H9 (cell line): ENCODE results near the gene GPR183. TPM values are rescaled to one million over a fixed set of nuclear protein-coding genes. Genes with fewer than 3 reads are reported as not detected.

Experiments used
- DNase-seq: peaks from one replicate; pipeline ENCODE4 v3.0.0-alpha.2; 2017
- H2AFZ ChIP-seq: one replicate; pipeline ENCODE4 v1.6.1; 2013; ENCODE audit warnings: mild to moderate bottlenecking, low read length, control low read depth, moderate library complexity
- H2AK5ac ChIP-seq: 2 replicates; pipeline ENCODE4 v1.6.1; 2013; ENCODE audit warnings: low read length, control low read depth, mixed read lengths; ENCODE audit not compliant: insufficient read length
- H2BK120ac ChIP-seq: one replicate; pipeline ENCODE4 v1.6.1; 2013; ENCODE audit warnings: low read depth, mild to moderate bottlenecking, low read length, control low read depth, inconsistent platforms; ENCODE audit not compliant: poor library complexity, severe bottlenecking
- H2BK12ac ChIP-seq: 2 replicates; pipeline ENCODE4 v1.6.1; 2013; ENCODE audit warnings: low read length, control low read depth, mixed read lengths, low read depth; ENCODE audit not compliant: insufficient read length
- H2BK15ac ChIP-seq: 2 replicates; pipeline ENCODE4 v1.6.1; 2013; ENCODE audit warnings: low read depth, low read length, control low read depth
- H2BK20ac ChIP-seq: one replicate; pipeline ENCODE4 v1.6.1; 2013; ENCODE audit warnings: low read depth, mild to moderate bottlenecking, low read length, control low read depth, inconsistent platforms; ENCODE audit not compliant: poor library complexity, severe bottlenecking
- H2BK5ac ChIP-seq: 2 replicates; pipeline ENCODE4 v1.6.1; 2013; ENCODE audit warnings: low read length, control low read depth, mixed read lengths; ENCODE audit not compliant: insufficient read length
- H3K14ac ChIP-seq: 2 replicates; pipeline ENCODE4 v1.6.1; 2013; ENCODE audit warnings: low read length, control low read depth; ENCODE audit not compliant: insufficient read depth
- H3K18ac ChIP-seq: 2 replicates; pipeline ENCODE4 v1.6.1; 2013; ENCODE audit warnings: low read depth, mild to moderate bottlenecking, mixed read lengths, low read length, control low read depth; ENCODE audit not compliant: insufficient read length
- H3K23ac ChIP-seq: 2 replicates; pipeline ENCODE4 v1.6.1; 2013; ENCODE audit warnings: low read length, control low read depth, mixed read lengths, low read depth; ENCODE audit not compliant: insufficient read length
- H3K23me2 ChIP-seq: 2 replicates; pipeline ENCODE4 v1.6.1; 2013; ENCODE audit warnings: low read depth, mild to moderate bottlenecking, mixed read lengths, low read length, control low read depth; ENCODE audit not compliant: insufficient read length, poor library complexity, severe bottlenecking
- H3K27ac ChIP-seq: 2 replicates; pipeline ENCODE4 v1.5.1; 2013; ENCODE audit warnings: low read length, control low read depth, mixed read lengths, low read depth; ENCODE audit not compliant: insufficient read length
- H3K27me3 ChIP-seq: 2 replicates; pipeline ENCODE4 v1.6.1; 2013; ENCODE audit warnings: low read length, control low read depth, inconsistent platforms; ENCODE audit not compliant: insufficient read depth
- H3K4ac ChIP-seq: 2 replicates; pipeline ENCODE4 v1.6.1; 2013; ENCODE audit warnings: low read depth, mild to moderate bottlenecking, control low read depth, inconsistent platforms, low read length, moderate library complexity
- H3K4me1 ChIP-seq: 2 replicates; pipeline ENCODE4 v1.6.1; 2013; ENCODE audit warnings: low read length, control low read depth, inconsistent platforms; ENCODE audit not compliant: insufficient read depth
- H3K4me2 ChIP-seq: 2 replicates; pipeline ENCODE4 v1.6.1; 2013; ENCODE audit warnings: low read length, control low read depth, mixed read lengths; ENCODE audit not compliant: insufficient read length, insufficient read depth
- H3K56ac ChIP-seq: 2 replicates; pipeline ENCODE4 v1.6.1; 2013; ENCODE audit warnings: low read depth, mild to moderate bottlenecking, mixed read lengths, low read length, control low read depth; ENCODE audit not compliant: insufficient read length
- H3K79me1 ChIP-seq: 2 replicates; pipeline ENCODE4 v1.6.1; 2013; ENCODE audit warnings: low read depth, mild to moderate bottlenecking, moderate library complexity, low read length, control low read depth, inconsistent platforms; ENCODE audit not compliant: insufficient read depth, poor library complexity, severe bottlenecking
- H3K79me2 ChIP-seq: 2 replicates; pipeline ENCODE4 v1.6.1; 2013; ENCODE audit warnings: low read length, control low read depth, inconsistent platforms; ENCODE audit not compliant: insufficient read depth
- H3K9ac ChIP-seq: 2 replicates; pipeline ENCODE4 v1.6.1; 2013; ENCODE audit warnings: low read length, control low read depth, mixed read lengths; ENCODE audit not compliant: insufficient read length; ENCODE audit errors: extremely low read depth
- H3K9me3 ChIP-seq: one replicate; pipeline ENCODE4 v1.6.1; 2013; ENCODE audit warnings: low read depth, low read length, inconsistent platforms; ENCODE audit not compliant: control insufficient read depth
- H3T11ph ChIP-seq: one replicate; pipeline ENCODE4 v1.6.1; 2013; ENCODE audit warnings: mild to moderate bottlenecking, low read length, control low read depth, inconsistent platforms
- H4K20me1 ChIP-seq: one replicate; pipeline ENCODE4 v1.6.1; 2013; ENCODE audit not compliant: control insufficient read depth, insufficient read length, insufficient read depth
- H4K5ac ChIP-seq: 2 replicates; pipeline ENCODE4 v1.6.1; 2013; ENCODE audit warnings: low read depth, mild to moderate bottlenecking, mixed read lengths, low read length, control low read depth; ENCODE audit not compliant: insufficient read length
- H4K8ac ChIP-seq: replicated peaks from 2 replicates; pipeline ENCODE4 v1.6.1; 2013; ENCODE audit warnings: low read length, control low read depth, mixed read lengths, low read depth; ENCODE audit not compliant: insufficient read length
- H4K91ac ChIP-seq: 2 replicates; pipeline ENCODE4 v1.6.1; 2013; ENCODE audit warnings: low read depth, mild to moderate bottlenecking, moderate library complexity, mixed read lengths, low read length, control low read depth; ENCODE audit not compliant: insufficient read length
- H3K27ac Mint-ChIP-seq, 3 experiments: 2 replicates in 2 of 3; 3 replicates in 1 of 3; pipeline ENCODE4 v1.8.0; 2020 to 2021; ENCODE audit warnings: mixed read lengths in 3 of 3, mild to moderate bottlenecking in 1 of 3, moderate library complexity in 1 of 3
- H3K27me3 Mint-ChIP-seq: 2 replicates; pipeline ENCODE4 v1.8.0; 2021; ENCODE audit warnings: low read depth, mild to moderate bottlenecking, moderate library complexity, mixed read lengths
- H3K36me3 Mint-ChIP-seq, 3 experiments: 2 replicates in 2 of 3; 3 replicates in 1 of 3; pipeline ENCODE4 v1.8.0; 2020 to 2021; ENCODE audit warnings: low read depth in 3 of 3, mixed read lengths in 3 of 3; ENCODE audit not compliant: insufficient read depth in 1 of 3
- H3K4me1 Mint-ChIP-seq, 2 experiments: 2 replicates each; pipeline ENCODE4 v1.8.0; 2020; ENCODE audit warnings: mixed read lengths in 2 of 2
- H3K4me3 Mint-ChIP-seq, 2 experiments: 2 replicates in 1 of 2; 3 replicates in 1 of 2; pipeline ENCODE4 v1.8.0; 2020 to 2021; ENCODE audit warnings: mild to moderate bottlenecking in 2 of 2, mixed read lengths in 2 of 2, moderate library complexity in 1 of 2
- H3K9me3 Mint-ChIP-seq, 2 experiments: 2 replicates in 1 of 2; 3 replicates in 1 of 2; pipeline ENCODE4 v1.8.0; 2020; ENCODE audit warnings: mild to moderate bottlenecking in 2 of 2, mixed read lengths in 2 of 2, moderate library complexity in 1 of 2
- CTCF ChIP-seq: fragments of 200-600 bp; sonication (generic); conservative IDR thresholded peaks from 3 replicates; pipeline ENCODE4 v1.8.0; 2021; ENCODE audit warnings: antibody characterized with exemption, mild to moderate bottlenecking
- WGBS: extraction: QIAGEN DNeasy Blood & Tissue Kit; methylation state at CpG from one replicate; pipeline ENCODE4 v1.1.7; 2013; ENCODE audit warnings: missing lambda C conversion rate, low lambda C conversion rate, mixed read lengths; ENCODE audit not compliant: insufficient read length; ENCODE audit errors: extremely low coverage; 5-methylcytosine and 5-hydroxymethylcytosine counted together
- total RNA-seq: library from RNA; stranded (reverse); gene quantifications from 2 replicates; pipeline ENCODE4 v1.2.1, GENCODE V29; 2021

The GPR183 gene
- total RNA-seq, 1 experiment from 2014 or later: not detected

DNA sequence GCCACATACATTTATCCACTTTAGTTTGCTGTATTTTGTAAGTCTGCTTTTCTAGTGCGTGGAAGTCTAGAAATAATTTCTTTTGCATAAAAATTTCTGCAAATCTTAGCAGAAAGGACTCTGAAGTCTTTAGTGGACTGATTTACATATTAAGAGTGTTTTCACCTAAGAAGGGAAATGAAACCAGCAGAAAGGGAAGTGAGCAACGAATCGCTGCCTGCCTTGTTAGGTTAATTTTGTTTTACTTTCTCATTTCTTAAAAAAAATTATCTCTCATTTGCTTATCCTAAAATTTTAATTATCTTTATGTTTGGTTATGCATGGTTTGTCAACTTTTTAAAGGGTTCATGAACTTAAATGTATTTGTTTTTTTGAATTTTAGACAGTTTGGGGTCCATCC, 48.3 kb downstream of the GPR183 start:
- Histone ChIP-seq H2BK12ac (no peak overlapping the region), H2AFZ (no peak overlapping the region)

More for the DNA sequence above, 48.3 kb downstream of the GPR183 start:
- Mint-ChIP-seq H3K9me3 (no peaks in the 10 kb centered on the region), H3K27me3 (no peaks in the 10 kb centered on the region; the same call in 1 of the 2 replicates), H3K4me1 (0 out of 4 replicates have a peak, but pooled peaks cover 0 to 4% of the 10 kb centered on the region in 2 experiments), H3K36me3 (peaks cover 2 to 12% (median 7%) of the 10 kb centered on the region in 3 experiments; a peak in 5 of 7 replicates), H3K27ac (no peak overlapping the region), H3K4me3 (no peak overlapping the region)
- no peaks in the 10 kb centered on the region for H3K9me3 ChIP-seq
- H3K27me3 ChIP-seq: no peaks in the 10 kb centered on the region
- no peak overlapping the region for H2BK5ac ChIP-seq
- no peaks in the 10 kb centered on the region for H3K79me2 ChIP-seq
- no peak overlapping the region for H2AK5ac ChIP-seq
- no peak overlapping the region for H3K56ac ChIP-seq
- H3K23ac ChIP-seq: no peak overlapping the region
- H2BK20ac ChIP-seq: no peak overlapping the region
- no peak overlapping the region for H3T11ph ChIP-seq
- H3K4me2 ChIP-seq: no peak overlapping the region
- H3K27ac ChIP-seq: no peak overlapping the region
- no peak for TF ChIP-seq CTCF
- no peak overlapping the region for H3K4ac ChIP-seq
- H4K8ac ChIP-seq: no peak overlapping the region
- H2BK15ac ChIP-seq: no peak overlapping the region
- no peaks in the 10 kb centered on the region for H3K4me1 ChIP-seq
- no peak overlapping the region for H2BK120ac ChIP-seq
- DNase-seq: no peak
- H4K20me1 ChIP-seq: peaks cover 2% of the 10 kb centered on the region
- H4K5ac ChIP-seq: no peak overlapping the region
- no peak overlapping the region for H3K14ac ChIP-seq
- H3K23me2 ChIP-seq: no peaks in the 10 kb centered on the region
- no CpG with 5 or more reads among the region's 3 CpGs for WGBS
- H3K18ac ChIP-seq: no peak overlapping the region
- no peak overlapping the region for H3K9ac ChIP-seq
- H4K91ac ChIP-seq: no peak overlapping the region
- H3K79me1 ChIP-seq: no peaks in the 10 kb centered on the region
